Neural crest cell (in vitro differentiated cells): ENCODE results near the gene RNF11. TPM values are rescaled to one million over a fixed set of nuclear protein-coding genes. Genes with fewer than 3 reads are reported as not detected.

Source experiments
- DNase-seq: peaks from one replicate; pipeline ENCODE4 v3.0.0; 2021; ENCODE audit warnings: low read depth, mixed read lengths, low spot score
- H3K27ac Mint-ChIP-seq: one replicate; pipeline ENCODE4 v1.8.0; 2021; ENCODE audit warnings: mild to moderate bottlenecking, mixed read lengths; ENCODE audit not compliant: unreplicated experiment
- H3K27me3 Mint-ChIP-seq: 2 replicates; pipeline ENCODE4 v1.8.0; 2021; ENCODE audit warnings: low read depth, mild to moderate bottlenecking, mixed read lengths
- H3K36me3 Mint-ChIP-seq: 2 replicates; pipeline ENCODE4 v1.8.0; 2021; ENCODE audit warnings: low read depth, mild to moderate bottlenecking, mixed read lengths
- H3K4me1 Mint-ChIP-seq: 2 replicates; pipeline ENCODE4 v1.8.0; 2021; ENCODE audit warnings: mixed read lengths
- H3K4me3 Mint-ChIP-seq: one replicate; pipeline ENCODE4 v1.8.0; 2021; ENCODE audit warnings: mild to moderate bottlenecking, mixed read lengths
- H3K9me3 Mint-ChIP-seq: 2 replicates; pipeline ENCODE4 v1.8.0; 2021; ENCODE audit warnings: mixed read lengths
- total RNA-seq: library from RNA; stranded (reverse); gene quantifications from 2 replicates; pipeline ENCODE4 v1.2.1, GENCODE V29; 2021
- TF ChIP-seq, protein P1 (sequence below): fragments of 200-600 bp; sonication (generic); conservative IDR thresholded peaks from 2 replicates; pipeline ENCODE4 v1.5.0; 2021; ENCODE audit warnings: antibody characterized with exemption, mild to moderate bottlenecking

RNF11 gene
- total RNA-seq, 1 donor from 2014 or later: 45.2 TPM

DNA sequence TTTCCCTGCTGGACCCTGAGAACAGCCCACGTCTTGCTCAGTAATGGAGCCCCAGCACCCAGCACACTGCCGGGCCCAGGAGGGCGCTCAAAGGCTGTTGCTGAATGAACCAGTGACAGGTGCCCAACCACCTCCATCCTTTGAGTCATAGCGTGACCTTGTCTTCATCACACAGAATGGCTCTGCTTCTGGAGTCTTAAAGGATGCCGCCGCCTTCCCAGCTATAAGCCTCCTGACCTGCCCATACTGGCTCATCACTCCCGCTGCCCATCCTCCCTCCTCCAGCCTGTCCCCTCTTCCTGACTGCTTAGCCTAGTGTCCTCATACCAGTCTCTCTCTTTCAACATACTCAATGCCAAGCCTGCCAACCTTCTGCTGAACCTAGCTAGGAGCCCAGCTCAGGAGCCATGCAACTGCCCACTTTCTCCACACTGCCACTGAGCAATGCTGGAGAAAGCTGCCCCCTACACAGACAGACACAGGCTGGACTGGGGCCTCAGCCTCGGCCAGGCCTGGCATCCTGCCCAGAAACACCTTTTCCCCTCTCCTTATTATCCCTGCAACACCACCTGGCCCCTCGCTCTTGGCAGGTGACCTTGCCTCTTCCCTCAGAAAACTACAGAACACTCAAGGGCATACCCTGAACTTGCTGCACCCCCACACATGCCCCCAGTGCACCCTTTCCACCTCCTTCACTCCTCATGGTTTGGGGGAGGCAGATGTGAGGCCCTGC, 80.2 kb downstream of the RNF11 start:
- TF ChIP-seq, protein P1, sequence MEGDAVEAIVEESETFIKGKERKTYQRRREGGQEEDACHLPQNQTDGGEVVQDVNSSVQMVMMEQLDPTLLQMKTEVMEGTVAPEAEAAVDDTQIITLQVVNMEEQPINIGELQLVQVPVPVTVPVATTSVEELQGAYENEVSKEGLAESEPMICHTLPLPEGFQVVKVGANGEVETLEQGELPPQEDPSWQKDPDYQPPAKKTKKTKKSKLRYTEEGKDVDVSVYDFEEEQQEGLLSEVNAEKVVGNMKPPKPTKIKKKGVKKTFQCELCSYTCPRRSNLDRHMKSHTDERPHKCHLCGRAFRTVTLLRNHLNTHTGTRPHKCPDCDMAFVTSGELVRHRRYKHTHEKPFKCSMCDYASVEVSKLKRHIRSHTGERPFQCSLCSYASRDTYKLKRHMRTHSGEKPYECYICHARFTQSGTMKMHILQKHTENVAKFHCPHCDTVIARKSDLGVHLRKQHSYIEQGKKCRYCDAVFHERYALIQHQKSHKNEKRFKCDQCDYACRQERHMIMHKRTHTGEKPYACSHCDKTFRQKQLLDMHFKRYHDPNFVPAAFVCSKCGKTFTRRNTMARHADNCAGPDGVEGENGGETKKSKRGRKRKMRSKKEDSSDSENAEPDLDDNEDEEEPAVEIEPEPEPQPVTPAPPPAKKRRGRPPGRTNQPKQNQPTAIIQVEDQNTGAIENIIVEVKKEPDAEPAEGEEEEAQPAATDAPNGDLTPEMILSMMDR: no peak
- no peaks in the 10 kb centered on the region for H3K27me3 Mint-ChIP-seq
- H3K9me3 Mint-ChIP-seq: no peaks in the 10 kb centered on the region
- no peaks in the 10 kb centered on the region for H3K36me3 Mint-ChIP-seq
- H3K4me1 Mint-ChIP-seq: peaks cover 5% of the 10 kb centered on the region
- no peak for DNase-seq
- H3K4me3 Mint-ChIP-seq: no peak overlapping the region
- H3K27ac Mint-ChIP-seq: peak overlapping the region; percentile 20

DNA sequence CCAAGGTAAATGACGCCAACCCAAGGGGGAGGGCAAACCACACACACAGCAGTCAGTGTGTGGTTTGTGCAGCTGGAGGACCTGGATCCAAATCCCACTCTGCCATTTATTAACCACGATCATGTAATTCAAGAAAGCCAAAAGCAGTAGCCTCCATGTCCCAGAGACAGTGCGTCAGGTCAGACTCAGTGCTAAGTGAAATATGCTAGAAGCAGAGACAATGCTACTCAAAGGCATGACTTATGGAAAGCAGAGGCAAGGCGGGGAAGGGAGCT, 80.7 kb downstream of the RNF11 start:
- Mint-ChIP-seq H3K4me3 (no peak overlapping the region), H3K27me3 (no peaks in the 10 kb centered on the region), H3K9me3 (no peaks in the 10 kb centered on the region), H3K36me3 (no peaks in the 10 kb centered on the region), H3K4me1 (peaks cover 5% of the 10 kb centered on the region), H3K27ac (peak overlapping the region; percentile 20)
- DNase-seq: no peak
- TF ChIP-seq, protein P1: no peak

DNA sequence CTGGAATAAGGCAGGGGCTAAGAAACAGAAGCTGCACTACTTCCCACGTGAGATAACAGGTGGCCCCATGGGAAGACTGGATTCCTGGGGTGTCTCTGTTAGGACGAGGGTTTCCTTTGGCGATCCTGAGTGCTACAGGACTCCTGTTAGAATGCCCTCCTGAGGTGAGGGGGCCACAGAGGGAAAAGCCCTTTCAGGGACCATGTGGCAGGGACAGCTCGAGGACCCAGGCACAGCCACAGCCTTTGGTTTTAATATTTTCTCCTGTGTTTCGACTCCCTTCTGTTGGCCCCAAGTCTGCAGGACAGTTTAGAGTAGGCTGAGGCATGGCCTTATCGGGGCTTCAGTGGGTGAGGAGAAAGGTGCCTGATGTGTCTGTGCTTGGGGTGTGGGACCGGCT, 81.7 kb downstream of the RNF11 start:
- Mint-ChIP-seq H3K27ac (no peak overlapping the region), H3K27me3 (no peaks in the 10 kb centered on the region), H3K9me3 (no peaks in the 10 kb centered on the region)

DNA sequence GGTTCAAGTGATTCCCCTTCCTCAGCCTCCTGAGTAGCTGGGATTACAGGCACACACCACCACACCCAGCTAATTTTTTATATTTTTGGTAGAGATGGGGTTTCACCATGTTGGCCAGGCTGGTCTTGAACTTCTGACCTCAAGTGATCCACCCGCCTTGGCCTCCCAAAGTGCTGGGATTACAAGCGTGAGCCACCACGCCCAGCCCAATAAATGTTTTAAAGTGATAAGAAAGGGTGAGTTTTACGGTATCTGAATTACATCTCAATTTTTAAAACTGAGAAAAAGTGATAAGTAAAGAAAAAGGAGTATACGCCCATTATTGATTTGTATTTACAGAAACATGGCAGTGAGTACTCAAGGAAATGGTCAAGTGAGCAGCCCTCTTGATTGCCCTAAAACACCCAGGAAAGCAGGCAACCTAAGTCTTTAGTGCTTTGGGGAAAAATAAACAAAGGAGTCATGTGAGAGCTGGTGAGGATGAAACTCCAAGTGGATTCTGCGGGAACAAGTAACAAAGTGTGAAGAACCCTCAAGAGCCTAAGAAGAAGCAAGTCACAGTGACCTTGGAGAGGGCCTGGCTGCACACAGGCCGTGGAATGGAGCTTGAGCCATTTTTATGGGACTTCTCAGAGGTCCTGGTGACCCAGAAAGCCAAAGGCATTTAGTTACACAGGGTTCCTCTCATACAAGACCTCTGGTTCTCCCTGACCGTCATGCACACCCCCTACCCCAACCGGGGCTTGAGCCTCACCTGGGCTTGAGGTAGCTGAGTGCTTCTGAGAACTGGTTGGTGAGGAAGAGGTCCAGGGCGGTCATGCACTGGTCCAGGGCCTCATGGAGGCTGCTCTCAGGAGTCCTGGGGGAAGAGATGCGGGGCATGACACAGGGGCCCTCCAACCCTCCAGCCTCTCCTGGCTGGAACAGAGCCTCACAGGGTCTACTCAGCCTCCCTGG, 85.2 kb downstream of the RNF11 start:
- TF ChIP-seq, protein P1: no peak
- Mint-ChIP-seq H3K4me1 (peaks cover 5% of the 10 kb centered on the region), H3K36me3 (no peaks in the 10 kb centered on the region), H3K9me3 (no peaks in the 10 kb centered on the region), H3K4me3 (no peak overlapping the region), H3K27ac (no peak overlapping the region), H3K27me3 (peaks cover 3% of the 10 kb centered on the region)
- no peak for DNase-seq

More for the DNA sequence above, 81.7 kb downstream of the RNF11 start:
- no peaks in the 10 kb centered on the region for H3K36me3 Mint-ChIP-seq
- H3K4me3 Mint-ChIP-seq: no peak overlapping the region
- peaks cover 5% of the 10 kb centered on the region for H3K4me1 Mint-ChIP-seq
- TF ChIP-seq, protein P1: no peak
- DNase-seq: no peak

DNA sequence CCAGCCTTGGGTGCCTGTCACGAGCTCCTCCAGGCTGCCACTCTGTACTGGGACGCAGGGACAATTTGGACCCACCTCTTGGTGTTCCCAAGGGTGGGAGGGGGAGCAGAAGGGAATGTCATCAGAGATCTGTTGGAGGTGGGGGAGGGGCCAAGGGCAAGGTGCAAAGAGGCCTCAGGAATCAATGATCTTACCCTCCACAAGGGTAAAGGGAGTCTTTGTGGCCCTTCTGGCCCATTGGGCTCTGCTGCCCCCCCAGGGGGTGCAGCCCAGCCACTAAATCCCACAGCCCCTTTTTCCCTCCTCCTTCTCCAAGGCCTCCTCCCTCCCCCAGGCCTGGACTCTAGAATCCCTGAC, 85.8 kb downstream of the RNF11 start:
- DNase-seq: no peak
- H3K4me1 Mint-ChIP-seq: peaks cover 2% of the 10 kb centered on the region
- no peak overlapping the region for H3K4me3 Mint-ChIP-seq
- H3K27ac Mint-ChIP-seq: no peak overlapping the region
- no peaks in the 10 kb centered on the region for H3K9me3 Mint-ChIP-seq
- TF ChIP-seq, protein P1: no peak
- H3K27me3 Mint-ChIP-seq: peaks cover 5% of the 10 kb centered on the region
- no peaks in the 10 kb centered on the region for H3K36me3 Mint-ChIP-seq
